Liver (tissue), 9 donors: Measurements from ENCODE around the gene RYR2. TPM values are rescaled to one million over a fixed set of nuclear protein-coding genes. Genes with fewer than 3 reads are reported as not detected.

Source experiments
- DNase-seq: peaks from one replicate; pipeline ENCODE4 v3.0.0-alpha.2; 2017; ENCODE audit warnings: low spot score
- H3K27ac ChIP-seq, 2 donors: one replicate each; pipeline ENCODE4 v1.7.0; 2013; ENCODE audit warnings: inconsistent platforms in 2 of 2, low read length in 2 of 2, control low read depth in 1 of 2, low read depth in 1 of 2, mild to moderate bottlenecking in 1 of 2
- H3K27me3 ChIP-seq, 4 donors: one replicate each; pipeline versions ENCODE4 v1.6.1 to v1.7.0; 2013; ENCODE audit warnings: low read length in 3 of 4, inconsistent platforms in 1 of 4, mild to moderate bottlenecking in 1 of 4, moderate library complexity in 1 of 4; ENCODE audit not compliant: control insufficient read depth in 4 of 4, insufficient read depth in 4 of 4
- H3K36me3 ChIP-seq, 4 donors: one replicate each; pipeline versions ENCODE4 v1.6.1 to v1.7.0; 2013; ENCODE audit warnings: low read length in 3 of 4, mild to moderate bottlenecking in 3 of 4, low read depth in 1 of 4, moderate library complexity in 1 of 4; ENCODE audit not compliant: control insufficient read depth in 4 of 4, insufficient read depth in 3 of 4
- H3K4me1 ChIP-seq, 4 donors: one replicate each; pipeline versions ENCODE4 v1.6.1 to v1.7.0; 2013; ENCODE audit warnings: low read length in 3 of 4, mild to moderate bottlenecking in 3 of 4, moderate library complexity in 1 of 4; ENCODE audit not compliant: control insufficient read depth in 4 of 4, insufficient read depth in 4 of 4
- H3K4me3 ChIP-seq, 3 donors: one replicate each; pipeline versions ENCODE4 v1.6.1 to v1.7.0; 2013; ENCODE audit warnings: low read length in 3 of 3, control low read depth in 1 of 3, low read depth in 1 of 3, mild to moderate bottlenecking in 1 of 3
- H3K9ac ChIP-seq, 2 donors: one replicate each; pipeline ENCODE4 v1.7.0; 2013; ENCODE audit warnings: low read length in 2 of 2, mild to moderate bottlenecking in 2 of 2, moderate library complexity in 2 of 2, control low read depth in 1 of 2, low read depth in 1 of 2
- H3K9me3 ChIP-seq, 4 donors: one replicate each; pipeline versions ENCODE4 v1.6.1 to v1.7.0; 2013; ENCODE audit warnings: low read length in 3 of 4; ENCODE audit not compliant: control insufficient read depth in 4 of 4
- ATF3 ChIP-seq: IDR thresholded peaks from 2 replicates; pipeline ENCODE4 v1.6.1; 2016; ENCODE audit warnings: antibody characterized with exemption
- CTCF ChIP-seq: fragments of 150-350 bp; IDR thresholded peaks from 2 replicates; pipeline ENCODE4 v1.5.1; 2017; ENCODE audit warnings: improper control_type of control experiment, low read depth, low read length; ENCODE audit not compliant: missing input control
- EGR1 ChIP-seq, 2 donors: IDR thresholded peaks; 2 replicates each; pipeline ENCODE4 v1.6.1; 2016 to 2018; ENCODE audit warnings: antibody characterized with exemption in 2 of 2, low read depth in 2 of 2
- FOXA1 ChIP-seq: IDR thresholded peaks from 2 replicates; pipeline ENCODE4 v1.6.1; 2016; ENCODE audit warnings: antibody characterized with exemption
- FOXA2 ChIP-seq: IDR thresholded peaks from 2 replicates; pipeline ENCODE4 v1.6.1; 2016; ENCODE audit warnings: antibody characterized with exemption
- GABPA ChIP-seq, 2 donors: IDR thresholded peaks in 1 of 2; conservative IDR thresholded peaks in 1 of 2; 2 replicates each; pipeline ENCODE4 v1.6.1; 2016; ENCODE audit warnings: antibody characterized with exemption in 2 of 2, mild to moderate bottlenecking in 1 of 2, moderate library complexity in 1 of 2
- HNF4A ChIP-seq, 2 donors: conservative IDR thresholded peaks; 2 replicates each; pipeline ENCODE4 v1.6.1; 2016; ENCODE audit warnings: antibody characterized with exemption in 2 of 2, mild to moderate bottlenecking in 2 of 2
- HNF4G ChIP-seq: IDR thresholded peaks from 2 replicates; pipeline ENCODE4 v1.6.1; 2016; ENCODE audit warnings: antibody characterized with exemption
- JUND ChIP-seq, 2 donors: IDR thresholded peaks; 2 replicates each; pipeline ENCODE4 v1.6.1; 2016; ENCODE audit warnings: antibody characterized with exemption in 2 of 2
- MAX ChIP-seq: IDR thresholded peaks from 2 replicates; pipeline ENCODE4 v1.6.1; 2016; ENCODE audit warnings: antibody characterized with exemption
- NR2F2 ChIP-seq: IDR thresholded peaks from 2 replicates; pipeline ENCODE4 v1.6.1; 2016; ENCODE audit warnings: antibody characterized with exemption
- RAD21 ChIP-seq, 2 donors: IDR thresholded peaks; 2 replicates each; pipeline ENCODE4 v1.6.1; 2016; ENCODE audit warnings: antibody characterized with exemption in 2 of 2, mild to moderate bottlenecking in 2 of 2
- REST ChIP-seq: IDR thresholded peaks from 2 replicates; pipeline ENCODE4 v1.6.1; 2016; ENCODE audit warnings: antibody characterized with exemption, mild to moderate bottlenecking
- RXRA ChIP-seq, 2 donors: IDR thresholded peaks; 2 replicates each; pipeline ENCODE4 v1.6.1; 2017 to 2018; ENCODE audit warnings: antibody characterized with exemption in 2 of 2, mild to moderate bottlenecking in 1 of 2
- SP1 ChIP-seq: IDR thresholded peaks from 2 replicates; pipeline ENCODE4 v1.6.1; 2018; ENCODE audit warnings: antibody characterized with exemption, mild to moderate bottlenecking
- TAF1 ChIP-seq: conservative IDR thresholded peaks from 2 replicates; pipeline ENCODE4 v1.6.1; 2016; ENCODE audit warnings: antibody characterized with exemption, mild to moderate bottlenecking
- YY1 ChIP-seq: IDR thresholded peaks from 2 replicates; pipeline ENCODE4 v1.6.1; 2016; ENCODE audit warnings: antibody characterized with exemption, mild to moderate bottlenecking
- ZBTB33 ChIP-seq: IDR thresholded peaks from 2 replicates; pipeline ENCODE4 v1.6.1; 2016; ENCODE audit warnings: antibody characterized with exemption
- WGBS: extraction: QIAGEN DNeasy Blood & Tissue Kit; methylation state at CpG from one replicate; pipeline ENCODE4 v1.1.7; 2013; 5-methylcytosine and 5-hydroxymethylcytosine counted together
- polyA plus RNA-seq, 2 donors: library from polyadenylated mRNA; stranded (reverse) in 1 of 2; unstranded in 1 of 2; fragments of 200-250 nt in 1 of 2; fragments of >200 nt in 1 of 2; fragmentation: Nextera tagmentation in 1 of 2; extraction: Ambion mirVana in 1 of 2; gene quantifications; one replicate each; pipeline versions ENCODE4 v1.2.1 to v1.2.3, GENCODE V29; 2013 to 2015
- total RNA-seq, 2 donors: library from RNA; depleted of rRNA; stranded (reverse); fragments of >200 nt; gene quantifications; one replicate each; pipeline ENCODE4 v1.2.3, GENCODE V29; 2014
- donor health status: healthy.
- donor health status: healthy.
- donor health status: healthy.
- donor health status: healthy.
- donor health status: healthy.

RYR2 gene
- total and polyA plus RNA-seq, 4 donors, result 0.06 to 0.75 (median 0.31) TPM

GRCh38 chr1:237267743-237268142, 225.8 kb downstream of the RYR2 start:
- Histone ChIP-seq H3K4me1 (no peaks in the 10 kb centered on the region), H3K27me3 (no peaks in the 10 kb centered on the region), H3K9ac (no peak overlapping the region), H3K36me3 (no peaks in the 10 kb centered on the region), H3K27ac (no peak overlapping the region), H3K9me3 (no peaks in the 10 kb centered on the region), H3K4me3 (no peak overlapping the region)
- TF ChIP-seq FOXA2 (no peak), NR2F2 (no peak), YY1 (no peak), RAD21 (IDR thresholded peaks at IDR 0.05) (no peak), MAX (no peak), REST (no peak), CTCF (no peak), HNF4G (no peak), ZBTB33 (no peak), SP1 (no peak), TAF1 (no peak), GABPA (IDR thresholded peaks at IDR 0.05 in 1 of 2, conservative IDR thresholded peaks at IDR 0.05 in 1 of 2) (no peak), ATF3 (no peak), HNF4A (conservative IDR thresholded peaks at IDR 0.05) (no peak), EGR1 (IDR thresholded peaks at IDR 0.05; ENCODE audit: low read depth in 2 of 2) (no peak), JUND (IDR thresholded peaks at IDR 0.05) (no peak), FOXA1 (no peak), RXRA (IDR thresholded peaks at IDR 0.05) (no peak)
- 81% methylated on average over 2 of the region's 2 CpGs for WGBS
- DNase-seq, result no peak

- Histone ChIP-seq H3K36me3 (no peaks in the 10 kb centered on the region), H3K9me3 (no peaks in the 10 kb centered on the region), H3K4me1 (no peaks in the 10 kb centered on the region), H3K9ac (no peak overlapping the region), H3K27ac (no peak overlapping the region), H3K27me3 (peaks cover 0 to 2% (median 0%) of the 10 kb centered on the region in 4 donors), H3K4me3 (no peak overlapping the region)
- TF ChIP-seq HNF4G (no peak), RAD21 (IDR thresholded peaks at IDR 0.05) (no peak), MAX (no peak), RXRA (IDR thresholded peaks at IDR 0.05) (no peak), GABPA (IDR thresholded peaks at IDR 0.05 in 1 of 2, conservative IDR thresholded peaks at IDR 0.05 in 1 of 2) (no peak), FOXA1 (no peak), YY1 (no peak), TAF1 (no peak), JUND (IDR thresholded peaks at IDR 0.05) (no peak), SP1 (no peak), ZBTB33 (no peak), HNF4A (conservative IDR thresholded peaks at IDR 0.05) (no peak), NR2F2 (no peak)
- 65% methylated on average over 4 of the region's 4 CpGs for WGBS
- no peak for DNase-seq
Measured at GRCh38 chr1:237269938-237270337, 228.0 kb downstream of the RYR2 start.
